ENCODE data around the gene STRN4.
"Not testable (repeated sequence)": the region's sequence is repeated elsewhere in the genome, so short reads cannot be mapped to it uniquely, and the experiment has no call there.

STRN4 gene

DNA sequence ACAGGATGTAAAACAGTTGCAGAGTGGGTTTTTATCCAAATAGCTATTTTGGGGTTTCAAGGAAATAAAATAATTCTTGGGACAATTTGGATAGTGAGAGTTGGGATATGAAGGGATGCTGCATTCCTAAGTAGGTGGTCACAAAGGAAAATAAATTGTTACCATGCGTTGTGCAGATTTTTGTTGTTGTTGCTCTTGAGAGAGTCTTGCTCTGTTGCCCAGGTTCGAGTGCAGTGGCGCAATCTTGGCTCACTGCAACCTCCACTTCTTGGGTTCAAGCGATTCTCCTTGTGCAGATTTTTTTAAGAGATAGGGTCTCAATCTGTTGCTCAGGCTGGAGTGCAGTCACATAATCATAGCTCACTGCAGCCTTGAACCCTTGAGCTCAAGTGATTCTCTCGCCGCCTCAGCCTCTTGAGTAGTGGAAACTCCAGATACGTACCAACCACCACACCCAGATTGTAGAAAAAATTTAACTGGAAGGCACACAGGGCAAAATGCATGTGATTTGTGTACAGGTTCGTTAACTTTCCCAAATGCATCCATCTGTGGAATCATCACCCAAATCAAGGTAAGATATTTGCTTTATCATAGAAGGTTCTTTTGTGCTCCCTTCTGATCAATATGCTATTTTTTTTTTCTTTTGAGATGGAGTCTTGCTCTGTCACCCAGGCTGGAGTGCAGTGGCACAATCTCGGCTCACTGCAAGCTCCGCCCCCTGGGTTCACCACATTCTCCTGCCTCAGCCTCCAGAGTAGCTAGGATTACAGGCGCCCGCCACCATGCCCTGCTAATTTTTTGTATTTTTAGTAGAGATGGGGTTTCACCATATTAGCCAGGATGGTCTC is 26.1 kb upstream of the STRN4 start:
- H3K4me3 ChIP-seq (ENCODE audit: low read length) = no peak overlapping the region
- peak; percentile 81 for DNase-seq (ENCODE audit: low read depth)
- TF ChIP-seq, protein P1, sequence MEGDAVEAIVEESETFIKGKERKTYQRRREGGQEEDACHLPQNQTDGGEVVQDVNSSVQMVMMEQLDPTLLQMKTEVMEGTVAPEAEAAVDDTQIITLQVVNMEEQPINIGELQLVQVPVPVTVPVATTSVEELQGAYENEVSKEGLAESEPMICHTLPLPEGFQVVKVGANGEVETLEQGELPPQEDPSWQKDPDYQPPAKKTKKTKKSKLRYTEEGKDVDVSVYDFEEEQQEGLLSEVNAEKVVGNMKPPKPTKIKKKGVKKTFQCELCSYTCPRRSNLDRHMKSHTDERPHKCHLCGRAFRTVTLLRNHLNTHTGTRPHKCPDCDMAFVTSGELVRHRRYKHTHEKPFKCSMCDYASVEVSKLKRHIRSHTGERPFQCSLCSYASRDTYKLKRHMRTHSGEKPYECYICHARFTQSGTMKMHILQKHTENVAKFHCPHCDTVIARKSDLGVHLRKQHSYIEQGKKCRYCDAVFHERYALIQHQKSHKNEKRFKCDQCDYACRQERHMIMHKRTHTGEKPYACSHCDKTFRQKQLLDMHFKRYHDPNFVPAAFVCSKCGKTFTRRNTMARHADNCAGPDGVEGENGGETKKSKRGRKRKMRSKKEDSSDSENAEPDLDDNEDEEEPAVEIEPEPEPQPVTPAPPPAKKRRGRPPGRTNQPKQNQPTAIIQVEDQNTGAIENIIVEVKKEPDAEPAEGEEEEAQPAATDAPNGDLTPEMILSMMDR (conservative IDR thresholded peaks at IDR 0.05; ENCODE audit: low read length) = no peak

DNA sequence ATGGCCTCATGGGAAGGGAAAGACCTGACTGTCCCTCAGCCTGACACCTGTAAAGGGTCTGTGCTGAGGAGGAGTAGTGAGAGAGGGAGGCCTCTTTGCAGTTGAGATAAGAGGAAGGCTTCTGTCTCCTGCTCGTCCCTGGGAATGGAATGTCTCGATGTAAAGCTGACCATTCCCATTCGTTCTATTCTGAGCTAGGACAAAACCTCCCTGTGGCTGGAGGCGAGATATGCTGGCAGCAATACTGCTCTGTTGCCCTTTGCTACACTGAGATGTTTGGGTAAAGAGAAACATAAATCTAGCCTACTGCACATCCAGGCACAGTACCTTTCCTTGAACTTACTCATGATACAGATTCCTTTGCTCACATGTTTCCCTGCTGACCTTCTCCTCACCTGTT is 22.5 kb upstream of the STRN4 start:
- DNase-seq (ENCODE audit: low read depth); H3K4me3 ChIP-seq (ENCODE audit: low read length): not testable (repeated sequence)

DNA sequence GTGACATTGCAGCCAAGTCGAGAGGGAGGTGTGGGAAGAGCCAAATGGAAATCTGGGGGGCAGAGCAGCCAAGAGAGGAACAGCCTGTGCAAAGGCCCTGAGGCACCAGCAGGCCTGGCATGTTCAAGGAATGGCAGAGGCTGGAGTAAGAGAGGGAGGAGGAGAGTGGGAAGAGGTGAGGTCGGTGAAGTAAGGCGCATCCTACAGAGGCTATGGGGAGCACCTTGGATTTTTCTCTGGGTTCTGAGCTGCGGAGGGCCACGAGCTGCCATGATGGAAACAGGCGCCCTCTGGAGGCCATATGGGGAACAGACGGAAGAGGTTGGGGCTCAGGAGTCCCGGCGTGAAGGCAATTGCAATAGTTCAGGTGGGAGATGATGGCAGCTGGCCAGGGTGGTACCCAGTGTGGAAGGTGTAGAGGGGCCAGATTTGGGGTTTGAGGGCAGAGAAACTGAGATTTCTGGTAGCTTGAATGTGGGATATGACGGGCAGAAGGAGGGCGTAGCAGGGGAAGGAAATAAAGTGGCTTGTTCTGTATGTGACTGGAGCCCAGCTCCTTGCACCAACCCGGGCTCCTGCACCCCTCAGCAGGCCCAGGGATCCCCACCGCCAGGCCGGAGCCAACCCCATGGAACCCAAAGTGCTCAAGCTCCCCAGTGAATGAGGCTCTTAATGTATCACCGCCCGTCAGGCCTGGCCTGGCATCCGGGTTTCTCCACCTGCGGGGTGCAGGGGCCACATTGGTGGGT is 20.5 kb upstream of the STRN4 start:
- no peak overlapping the region for H3K4me3 ChIP-seq (ENCODE audit: low read length)
- TF ChIP-seq, protein P1 (conservative IDR thresholded peaks at IDR 0.05; ENCODE audit: low read length) = peak; percentile 64
- DNase-seq (ENCODE audit: low read depth) = no peak

DNA sequence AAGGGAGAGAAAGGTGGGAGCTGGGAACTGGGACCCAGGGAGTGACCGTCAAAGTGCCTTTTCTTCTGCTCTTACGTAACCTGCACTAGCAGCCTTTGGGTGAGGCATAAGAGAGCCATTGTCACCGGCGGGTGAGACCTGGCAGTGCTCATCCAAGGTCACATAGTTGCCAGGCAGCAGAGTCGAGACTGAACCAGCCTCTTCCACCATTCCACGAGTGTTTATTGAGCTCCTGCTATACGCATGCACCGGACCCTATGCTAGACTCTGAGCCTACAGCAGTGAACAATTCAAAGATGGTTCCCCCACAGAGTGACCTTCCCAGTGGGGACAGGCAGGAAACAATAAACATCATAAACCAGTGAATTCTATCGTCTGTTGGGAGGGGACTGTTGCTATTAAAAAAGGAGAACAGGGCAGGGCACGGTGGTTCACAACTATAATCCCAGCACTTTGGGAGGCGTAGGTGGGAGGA is 18.6 kb upstream of the STRN4 start:
- DNase-seq (ENCODE audit: low read depth) = no peak
- H3K4me3 ChIP-seq (ENCODE audit: low read length) = no peak overlapping the region
- TF ChIP-seq, protein P1 (conservative IDR thresholded peaks at IDR 0.05; ENCODE audit: low read length) = no peak

DNA sequence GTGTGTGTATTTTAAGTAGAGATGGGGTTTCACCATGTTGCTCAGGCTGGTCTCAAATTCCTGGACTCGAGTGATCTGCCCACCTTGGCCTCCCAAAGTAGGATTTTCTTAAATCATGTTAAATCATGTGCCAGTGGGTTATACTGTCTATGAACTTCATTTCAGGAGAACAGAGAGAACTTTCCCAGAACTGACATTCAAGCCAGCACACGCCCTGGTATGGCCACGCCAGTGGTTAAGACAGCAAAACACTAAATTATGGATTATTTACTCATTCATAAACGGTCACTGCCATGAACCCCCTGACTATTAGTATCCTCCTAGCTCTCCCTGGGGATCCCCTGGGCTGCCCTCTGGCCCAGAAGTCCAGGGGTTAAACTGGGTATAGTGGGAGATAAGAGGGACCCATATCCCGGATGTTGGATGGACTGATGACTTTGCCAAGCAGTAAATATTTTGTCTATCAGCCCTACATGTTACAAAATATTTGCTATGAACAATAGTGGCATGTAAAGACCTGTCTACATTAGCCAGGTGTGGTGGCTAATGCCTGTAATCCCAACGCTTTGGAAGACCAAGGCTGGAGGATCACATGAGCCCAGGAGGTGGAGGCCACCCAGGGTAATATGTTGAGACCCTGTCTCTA is 16.1 kb upstream of the STRN4 start:
- no peak for DNase-seq (ENCODE audit: low read depth)
- H3K4me3 ChIP-seq (ENCODE audit: low read length) = no peak overlapping the region
- TF ChIP-seq, protein P1 (conservative IDR thresholded peaks at IDR 0.05; ENCODE audit: low read length) = no peak

DNA sequence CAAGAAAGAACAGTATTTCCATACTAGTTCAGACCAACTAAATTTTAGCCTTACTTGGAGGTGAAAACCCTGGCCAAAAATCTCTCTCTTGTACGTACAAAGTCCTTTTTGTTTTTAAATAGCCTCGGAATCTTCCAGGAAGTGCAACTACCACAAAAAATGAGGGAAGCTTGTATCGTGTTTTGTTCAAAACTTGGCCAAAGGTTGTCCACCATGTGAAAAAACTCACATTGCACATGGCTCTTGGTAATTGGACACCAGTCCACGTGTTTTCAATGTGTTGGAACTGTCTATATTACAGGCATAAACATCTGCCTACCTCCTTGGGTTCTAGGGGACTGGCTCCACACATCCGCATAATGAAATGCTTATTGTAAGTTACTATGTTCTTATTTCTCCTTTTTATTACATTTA is 15.2 kb upstream of the STRN4 start:
- TF ChIP-seq, protein P1 (conservative IDR thresholded peaks at IDR 0.05; ENCODE audit: low read length) = no peak
- H3K4me3 ChIP-seq (ENCODE audit: low read length) = no peak overlapping the region
- DNase-seq (ENCODE audit: low read depth) = peak; percentile 91

DNA sequence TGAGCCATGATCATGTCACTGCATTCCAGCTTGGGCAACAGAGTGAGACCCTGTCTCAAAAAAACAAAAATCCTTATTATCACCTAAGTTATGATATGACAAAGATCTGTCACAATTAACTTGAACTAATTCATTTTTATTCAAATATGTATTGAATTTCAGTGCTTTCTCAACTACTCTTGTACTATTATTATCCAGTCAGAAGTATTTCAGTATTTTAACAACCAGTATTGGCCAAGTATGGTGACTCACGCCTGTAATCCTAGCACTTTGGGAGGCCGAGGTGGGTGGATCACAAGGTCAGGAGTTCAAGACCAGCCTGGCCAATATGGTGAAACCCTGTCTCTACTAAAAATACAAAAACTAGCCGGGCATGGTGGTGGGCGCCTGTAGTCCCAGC is 14.6 kb upstream of the STRN4 start:
- peak; percentile 73 for DNase-seq (ENCODE audit: low read depth)
- not testable (repeated sequence) for H3K4me3 ChIP-seq (ENCODE audit: low read length)
